Parietal lobe (tissue), 2 donors: ENCODE measurements around the gene FMO1. TPM values are rescaled to one million over a fixed set of nuclear protein-coding genes. Genes with fewer than 3 reads are reported as not detected.

Experiments used
- small RNA-seq: library from RNA; depleted of rRNA; stranded (forward); fragments of <200 nt; gene quantifications from one replicate; pipeline ENCODE3, GENCODE V24; 2014; ENCODE audit warnings: low replicate concordance
- total RNA-seq: library from RNA; depleted of rRNA; stranded (reverse); fragments of >200 nt; gene quantifications from one replicate; pipeline ENCODE4 v1.2.3, GENCODE V29; 2014

The FMO1 gene, protein sequence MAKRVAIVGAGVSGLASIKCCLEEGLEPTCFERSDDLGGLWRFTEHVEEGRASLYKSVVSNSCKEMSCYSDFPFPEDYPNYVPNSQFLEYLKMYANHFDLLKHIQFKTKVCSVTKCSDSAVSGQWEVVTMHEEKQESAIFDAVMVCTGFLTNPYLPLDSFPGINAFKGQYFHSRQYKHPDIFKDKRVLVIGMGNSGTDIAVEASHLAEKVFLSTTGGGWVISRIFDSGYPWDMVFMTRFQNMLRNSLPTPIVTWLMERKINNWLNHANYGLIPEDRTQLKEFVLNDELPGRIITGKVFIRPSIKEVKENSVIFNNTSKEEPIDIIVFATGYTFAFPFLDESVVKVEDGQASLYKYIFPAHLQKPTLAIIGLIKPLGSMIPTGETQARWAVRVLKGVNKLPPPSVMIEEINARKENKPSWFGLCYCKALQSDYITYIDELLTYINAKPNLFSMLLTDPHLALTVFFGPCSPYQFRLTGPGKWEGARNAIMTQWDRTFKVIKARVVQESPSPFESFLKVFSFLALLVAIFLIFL
- total RNA-seq = 3.1 TPM

DNA sequence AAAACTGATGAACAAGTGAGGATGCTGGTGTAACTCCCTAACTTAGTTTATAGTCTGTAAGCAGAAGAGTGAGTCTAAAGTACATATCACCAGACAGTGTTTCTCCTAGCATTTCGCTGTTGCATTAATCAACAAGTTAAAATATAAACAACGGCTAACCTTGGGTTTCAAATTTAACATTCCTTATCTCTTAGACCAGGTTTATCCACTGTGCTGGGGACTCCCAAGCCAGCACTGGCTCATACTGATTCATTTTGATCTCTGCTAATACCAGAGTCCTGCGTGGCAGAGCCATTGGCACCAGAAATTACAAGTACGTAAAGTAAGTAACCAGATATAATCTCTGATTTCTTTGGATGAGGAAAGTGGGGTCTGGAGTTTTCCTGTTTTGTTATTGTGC lies at the start of gene FMO1:
Gene FMO1, plus strand, starts transcription at position 193 of the 400 bp plus-strand sequence. CDS start 9,594 bp downstream, outside the sequence.

DNA sequence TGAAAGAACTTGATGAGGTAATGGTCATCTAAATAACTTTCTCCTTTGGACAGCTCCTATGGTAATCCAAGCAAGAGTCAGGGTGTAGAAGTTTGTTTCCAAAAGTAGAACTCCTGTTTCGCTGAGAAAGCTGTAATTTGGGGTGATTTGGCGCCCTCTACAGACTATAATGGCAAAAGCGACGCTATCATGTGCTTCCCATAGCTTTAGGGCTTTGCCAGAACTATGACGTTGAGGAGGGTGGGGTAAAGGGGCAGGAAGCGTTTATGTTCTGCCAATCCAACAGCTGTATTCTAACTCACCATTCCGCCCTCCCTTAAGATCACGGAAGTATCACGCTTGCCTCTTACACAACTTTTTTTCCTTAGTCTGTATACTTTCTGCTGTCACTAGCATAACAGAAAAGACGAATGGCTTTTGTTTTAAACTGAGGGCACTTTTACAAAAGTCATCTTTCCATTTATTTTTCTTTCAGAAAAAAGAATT lies 65.6 kb downstream of the FMO1 start, which contains the start of gene FMO4:
Gene FMO4, plus strand, starts transcription at position 349 of the 486 bp plus-strand sequence. CDS start 5,643 bp downstream, outside the sequence.

Small RNAs within 50 kb of the gene (small RNA-seq; reads per million reads assigned to genes)
- gene RF00019 = not detected

Other genes starting within 250 kb of the FMO1 start
- gene FMO3, start 157.6 kb upstream of the FMO1 start, total RNA-seq = not detected
- under 0.01 TPM for gene FMO2, start 63.2 kb upstream of the FMO1 start, total RNA-seq
- gene FMO4, start 65.7 kb downstream of the FMO1 start, total RNA-seq = 1.9 TPM
- gene PRRC2C, start 237.0 kb downstream of the FMO1 start, total RNA-seq = 77.6 TPM